ENCODE data around the gene SRSF5.
A peak's percentile ranks its signal among the peaks of the same experiment; 100 is the strongest.
"Not testable (repeated sequence)": the region's sequence is repeated elsewhere in the genome, so short reads cannot be mapped to it uniquely, and the experiment has no call there.

The SRSF5 gene

DNA sequence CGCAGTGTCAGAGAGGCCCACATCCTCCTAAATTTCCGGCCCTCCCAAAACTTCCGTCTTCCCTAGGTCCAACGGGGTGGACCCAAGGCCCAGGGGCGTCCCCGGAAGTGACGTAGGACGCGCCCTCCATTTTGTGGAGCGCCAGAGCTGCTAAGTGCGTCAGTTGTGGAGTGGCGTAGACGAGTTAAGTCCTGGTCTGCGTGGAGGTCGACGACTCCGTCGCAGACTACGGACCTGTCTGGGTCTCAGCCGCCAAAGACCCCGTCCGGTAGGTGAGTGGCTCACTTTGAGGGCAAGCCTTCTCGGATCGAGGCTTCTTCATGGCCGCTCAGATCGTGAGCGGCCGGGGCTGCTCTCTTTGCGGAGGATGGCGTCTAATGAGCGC, at the start of gene SRSF5:
TSS of gene SRSF5 (plus strand) at position 159 of the 385 bp plus-strand sequence. CDS start 1,015 bp downstream, outside the sequence.
- peak; percentile 96 for DNase-seq

GRCh38 chr14:69718614-69719013, 48.3 kb upstream of the SRSF5 start:
- DNase-seq, result not testable (repeated sequence)

GRCh38 chr14:69719501-69719951, 47.4 kb upstream of the SRSF5 start:
- peak; percentile 33 for DNase-seq

DNA sequence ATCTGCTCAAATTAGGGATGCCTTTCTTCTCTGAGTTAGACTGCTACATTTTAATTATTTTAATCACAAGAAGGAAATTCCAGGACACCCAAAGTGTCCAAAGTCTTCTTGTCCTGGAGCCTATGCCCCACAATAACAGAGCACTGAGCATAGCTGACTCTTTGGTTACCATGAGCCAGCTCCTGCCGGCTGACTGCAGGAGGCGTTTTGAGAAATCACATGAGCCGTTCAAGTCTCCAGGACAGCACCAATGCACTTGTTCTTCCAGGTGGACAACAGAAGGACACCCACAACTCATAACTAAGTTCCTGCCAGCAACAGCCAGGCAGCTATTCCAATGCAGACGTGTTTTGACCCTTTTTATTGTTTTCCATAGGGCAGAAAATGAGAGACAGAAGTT, 46.0 kb upstream of the SRSF5 start:
- DNase-seq, result no peak

DNA sequence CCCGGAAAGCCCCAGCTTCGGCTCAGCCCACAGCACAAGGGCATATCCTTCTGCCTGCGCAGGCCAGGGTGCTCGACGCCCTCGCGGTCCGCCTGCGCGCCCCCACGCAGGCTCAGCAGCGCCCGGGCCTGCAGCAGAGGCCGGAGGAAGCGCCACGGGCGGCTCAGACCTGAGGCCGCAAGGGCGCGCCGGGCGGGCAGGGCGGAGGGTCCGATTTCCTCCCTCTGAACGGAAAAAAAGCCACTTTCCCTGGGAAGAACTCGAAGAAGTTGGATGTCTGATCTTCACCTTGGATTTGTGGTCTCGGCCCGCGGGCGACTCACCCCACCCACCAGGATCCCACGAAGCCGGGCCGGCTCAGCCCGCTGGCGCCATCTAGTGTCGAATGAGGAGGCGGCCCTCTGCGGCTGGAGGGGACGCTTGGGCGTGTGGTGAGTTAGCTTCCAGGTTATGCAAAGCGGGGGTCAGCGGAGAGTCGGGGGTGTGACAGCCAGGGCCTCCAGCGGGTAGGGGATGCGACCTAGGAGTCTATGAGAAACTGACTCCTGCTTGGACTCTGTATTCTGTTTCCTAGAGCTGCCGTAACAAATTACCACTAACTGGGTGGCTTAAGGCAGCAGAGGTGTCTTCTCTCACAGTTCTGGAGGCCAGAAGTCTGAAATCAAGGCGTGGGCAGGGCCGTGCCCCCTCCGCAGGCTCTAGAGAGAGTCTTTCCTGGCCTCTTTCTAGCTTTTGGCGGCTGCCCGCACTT, 40.0 kb upstream of the SRSF5 start:
- peak; percentile 59 for DNase-seq

GRCh38 chr14:69727860-69728259, 39.1 kb upstream of the SRSF5 start:
- DNase-seq, result no peak

- not testable (repeated sequence) for DNase-seq
Measured at GRCh38 chr14:69731919-69732598, 34.9 kb upstream of the SRSF5 start.

- DNase-seq, result not testable (repeated sequence)
Measured at GRCh38 chr14:69736405-69736804, 30.5 kb upstream of the SRSF5 start.

DNA sequence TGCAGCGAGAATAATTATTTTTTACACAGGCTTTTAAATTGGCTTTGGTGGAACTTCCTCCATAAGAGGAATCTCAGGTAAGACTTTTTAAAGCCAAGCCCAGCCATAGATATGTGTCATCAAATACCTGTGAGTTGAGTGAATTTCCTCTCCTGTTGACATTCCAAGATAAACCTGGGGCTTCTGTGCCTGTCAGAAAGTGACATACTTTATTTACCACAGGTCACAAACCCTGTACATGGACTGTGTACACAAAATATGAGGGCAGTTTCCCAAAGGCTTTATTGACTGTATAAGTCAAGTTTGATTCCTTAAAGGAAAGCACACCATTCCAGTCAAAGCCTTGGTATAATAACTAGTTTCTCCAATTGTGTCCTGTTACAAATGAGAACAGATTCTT, 25.9 kb upstream of the SRSF5 start:
- DNase-seq, result no peak

DNA sequence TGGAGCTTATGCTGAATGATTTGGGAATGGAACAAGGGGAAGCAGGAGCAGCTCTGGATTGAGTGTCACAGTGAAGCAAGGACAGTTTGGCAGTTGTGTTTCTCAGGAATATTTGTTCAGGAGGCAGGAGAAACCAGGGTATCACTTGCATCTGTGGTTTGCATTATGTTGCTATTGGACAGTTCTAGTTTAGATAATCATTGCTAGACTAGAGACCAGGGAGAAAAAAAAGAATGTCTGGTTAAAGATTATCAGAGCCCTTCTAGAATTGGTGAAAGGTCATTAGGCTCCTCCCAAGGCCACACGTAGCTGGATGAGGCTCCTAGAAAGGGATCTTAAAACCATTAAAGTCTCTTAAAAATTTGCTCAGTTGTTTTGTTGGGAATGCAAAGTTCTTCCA, 17.0 kb upstream of the SRSF5 start:
- DNase-seq, result no peak

DNA sequence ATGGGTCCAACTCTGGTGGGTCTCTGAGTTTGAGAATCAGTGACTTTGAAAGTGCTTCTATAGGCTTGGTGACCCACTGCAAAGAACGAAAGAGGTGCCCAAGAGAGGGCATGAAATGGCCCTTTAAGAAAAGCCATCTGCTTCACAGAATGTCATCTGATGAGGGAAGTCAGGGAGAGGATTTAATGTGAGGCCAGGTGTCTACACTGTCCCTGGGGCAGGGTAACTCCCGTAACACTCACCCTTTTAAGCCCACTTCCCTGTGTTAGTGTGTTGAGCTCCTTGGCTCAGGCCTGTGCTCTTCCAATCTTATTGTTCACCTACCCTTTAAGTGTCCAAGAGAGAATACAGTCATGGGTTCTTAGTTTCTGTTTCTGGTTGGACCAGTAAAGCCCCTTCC, 16.4 kb upstream of the SRSF5 start:
- peak; percentile 12 for DNase-seq

- no peak for DNase-seq
Measured at GRCh38 chr14:69752773-69753172, 14.2 kb upstream of the SRSF5 start.

GRCh38 chr14:69753860-69754259, 13.1 kb upstream of the SRSF5 start:
- no peak for DNase-seq

DNA sequence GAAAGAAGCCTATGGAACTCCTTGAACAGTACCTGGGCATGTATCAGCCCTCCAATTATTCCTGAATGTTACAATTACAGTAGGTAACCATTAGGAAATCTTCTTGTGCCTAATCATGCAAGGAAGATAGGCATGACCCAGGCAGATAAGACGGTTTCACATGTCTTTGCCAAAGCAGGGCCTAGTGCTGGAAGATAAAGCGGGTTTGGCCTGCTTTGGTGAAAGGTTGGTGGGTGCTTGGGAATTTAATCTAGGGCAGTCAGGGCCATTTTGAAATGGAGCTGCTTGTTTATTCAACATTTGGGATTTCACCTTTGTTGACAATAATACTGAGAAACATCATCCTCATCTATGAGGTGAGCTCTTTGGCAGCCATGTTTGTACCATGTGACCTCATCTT, 12.5 kb upstream of the SRSF5 start:
- no peak for DNase-seq

DNA sequence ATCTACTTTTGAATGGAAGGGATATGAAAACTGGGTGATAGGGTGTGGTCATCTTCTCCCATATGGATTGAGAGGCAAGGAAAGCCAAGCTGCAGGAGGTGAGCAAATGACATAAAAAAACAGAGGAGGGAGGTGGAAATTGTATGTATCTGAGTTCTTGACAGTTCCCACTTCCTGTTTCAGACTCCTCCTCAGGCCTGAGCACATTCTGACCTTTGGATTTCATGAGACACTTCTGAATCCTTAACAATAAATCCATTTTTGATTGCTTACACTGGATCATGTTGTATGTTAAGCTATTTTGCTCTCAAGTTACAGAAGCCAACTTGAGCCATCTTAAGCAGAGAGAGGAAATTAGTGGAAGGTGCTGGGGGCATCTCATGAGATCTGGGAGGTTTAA, 11.6 kb upstream of the SRSF5 start:
- no peak for DNase-seq

DNA sequence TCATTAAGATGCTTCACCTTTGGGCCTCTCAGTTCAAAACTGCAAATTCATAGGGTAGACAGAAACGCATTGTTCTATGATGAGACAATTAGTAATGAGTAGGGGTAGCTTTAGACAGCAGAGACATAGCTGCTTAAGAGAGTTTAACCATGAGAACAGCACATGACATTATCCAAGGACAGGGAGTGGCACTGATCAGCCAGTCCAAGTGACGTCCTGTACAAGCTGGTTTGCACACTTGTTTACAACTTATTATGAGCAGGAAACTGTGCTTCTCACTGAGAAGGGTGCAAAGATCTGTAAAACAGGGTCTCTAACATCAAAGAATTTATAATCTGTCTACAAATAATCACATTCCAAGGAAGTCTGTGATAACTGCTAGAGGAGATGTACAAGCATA, 11.2 kb upstream of the SRSF5 start:
- DNase-seq, result no peak

- no peak for DNase-seq
Measured at GRCh38 chr14:69756298-69756697, 10.6 kb upstream of the SRSF5 start.

DNA sequence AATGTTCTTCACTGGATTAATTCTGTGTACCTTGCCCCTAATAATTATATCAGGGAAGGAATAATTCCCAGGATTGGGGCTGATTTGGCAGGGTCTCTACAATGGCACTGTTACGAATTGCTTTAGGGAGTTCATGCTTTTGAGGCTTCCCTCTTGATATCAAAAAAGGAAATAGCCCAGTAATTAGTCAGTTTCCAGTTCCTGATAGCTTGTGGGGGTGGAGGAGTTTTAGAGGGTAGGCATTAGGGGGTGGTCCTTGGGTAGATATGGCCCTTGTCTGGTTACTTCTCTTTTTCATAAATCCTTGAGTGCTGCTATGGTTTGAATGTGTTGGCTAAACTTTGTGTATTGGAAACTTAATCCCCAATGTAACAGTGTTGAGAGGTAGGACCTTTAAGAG, 6.1 kb upstream of the SRSF5 start:
- no peak for DNase-seq

DNA sequence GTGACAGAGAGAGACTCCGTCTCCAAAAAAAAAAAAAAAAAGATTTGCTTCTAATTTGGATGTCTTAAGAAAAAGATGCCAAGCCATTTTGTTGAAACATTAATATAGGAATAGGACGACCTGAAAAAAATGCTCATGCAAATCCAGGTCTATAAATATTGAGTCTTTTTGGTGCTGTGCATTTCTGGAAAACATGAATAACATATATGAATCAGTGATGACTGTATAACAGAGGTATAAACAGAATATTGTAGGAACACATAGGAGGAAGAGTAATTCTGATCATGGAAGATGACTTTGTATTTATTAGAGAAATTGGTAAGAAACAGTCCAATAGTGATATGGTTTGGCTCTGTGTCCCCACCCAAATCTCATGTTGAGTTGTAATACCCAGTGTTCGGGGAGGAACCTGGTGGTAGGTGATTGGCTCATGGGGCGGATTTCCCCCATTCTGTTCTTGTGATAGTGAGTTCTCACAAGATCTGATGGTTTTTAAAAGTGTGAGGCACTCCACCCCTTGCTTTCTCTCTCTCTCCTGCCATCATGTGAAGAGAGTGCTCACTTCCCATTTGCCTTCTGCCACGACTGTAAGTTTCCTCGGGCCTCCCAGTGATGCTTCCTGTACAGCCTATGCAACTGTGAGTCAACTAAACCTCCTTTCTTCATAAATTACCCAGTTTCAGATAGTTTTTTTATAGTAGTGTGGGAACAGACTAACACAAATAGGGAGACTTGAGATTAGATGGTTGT, 3.0 kb upstream of the SRSF5 start:
- no peak for DNase-seq

- DNase-seq, result peak; percentile 94
Measured at GRCh38 chr14:69767369-69767999, 542 bp downstream of the SRSF5 start.

GRCh38 chr14:69768873-69769272, 1.9 kb downstream of the SRSF5 start:
- DNase-seq, result no peak

DNA sequence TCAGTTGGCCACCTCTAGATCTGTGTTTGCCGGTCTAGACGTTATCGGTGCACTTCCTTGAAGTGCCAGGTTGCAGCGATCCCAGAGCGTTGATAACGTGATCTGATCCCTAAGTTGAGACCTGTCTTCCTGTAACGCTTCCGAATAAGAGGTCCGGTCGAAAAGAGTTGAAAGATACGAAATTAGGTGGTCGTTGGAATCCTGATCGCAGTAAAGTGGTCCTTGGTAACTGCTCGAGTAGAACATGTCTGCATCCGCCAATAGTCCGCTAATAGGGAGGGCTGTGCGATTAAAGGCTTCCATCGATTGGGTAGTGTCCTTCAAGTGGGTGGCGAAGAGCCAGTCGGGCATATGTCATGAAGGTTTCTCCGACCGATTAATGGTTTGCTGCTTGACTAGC, 2.7 kb downstream of the SRSF5 start:
- DNase-seq, result no peak

GRCh38 chr14:69770559-69770958, 3.6 kb downstream of the SRSF5 start:
- no peak for DNase-seq

Measured in NCI-H2171 treated with DMSO at 0.1 percent for 48 hours (cell line).